Breast epithelium (tissue), 3 donors: ENCODE data around the gene AFP.

Experiments
- CTCF ChIP-seq, 3 donors: fragments of 450-650 bp; IDR thresholded peaks; one replicate each; pipeline ENCODE4 v1.5.1; 2016 to 2017; ENCODE audit warnings: antibody characterized with exemption in 3 of 3, mild to moderate bottlenecking in 3 of 3, moderate library complexity in 3 of 3
- POLR2A ChIP-seq: fragments of 450-650 bp; IDR thresholded peaks from one replicate; pipeline ENCODE4 v1.6.1; 2016; ENCODE audit warnings: antibody characterized with exemption, mild to moderate bottlenecking, moderate library complexity

DNA sequence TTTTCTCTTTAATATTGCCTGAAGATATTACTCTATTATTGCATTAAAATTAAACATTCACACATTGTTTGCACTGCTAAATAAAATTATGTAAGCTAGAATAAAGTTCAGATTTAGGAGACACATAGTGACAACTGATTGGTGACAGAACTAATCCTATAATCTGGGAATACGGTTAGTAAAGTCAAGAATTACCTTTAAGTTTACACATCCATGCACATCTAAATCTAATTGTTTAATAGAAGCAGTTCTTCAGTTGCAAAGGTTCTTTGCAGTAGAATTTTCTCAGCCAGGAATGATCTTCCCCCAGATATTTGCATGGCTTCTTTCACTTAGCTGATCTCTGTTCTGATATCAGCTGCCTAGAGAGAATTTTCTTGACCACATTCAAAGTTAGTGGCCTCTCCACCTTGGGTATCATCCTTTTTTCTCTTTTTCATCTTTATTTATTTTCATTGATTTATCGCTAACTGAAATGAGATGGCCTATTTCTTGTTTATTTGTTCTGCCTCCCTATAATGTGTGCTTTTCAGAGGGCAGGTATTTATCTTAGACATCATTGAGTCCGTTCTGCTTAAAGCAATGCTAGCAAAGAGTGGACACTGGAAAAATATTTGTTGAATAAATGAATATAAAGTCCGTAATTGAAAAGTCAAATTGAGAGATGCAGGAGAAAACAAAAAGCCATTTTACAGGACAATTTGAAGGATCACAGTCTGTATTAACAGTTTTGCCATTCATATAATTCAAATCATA lies 12.6 kb downstream of the AFP start:
- TF ChIP-seq CTCF (IDR thresholded peaks at IDR 0.05), result no peak
- no peak for TF ChIP-seq POLR2A
